ENCODE results near the gene NHSL2. TPM values are rescaled to one million over a fixed set of nuclear protein-coding genes. Genes with fewer than 3 reads are reported as not detected.

NHSL2 gene
- total and polyA plus RNA-seq, 3 experiments from 2014 or later = 0.51 to 17.8 (median 1.1) TPM

- no peak overlapping the region for H3K27ac Mint-ChIP-seq
- peaks cover 2 to 8% (median 6%) of the 10 kb centered on the region in 3 donors for H3K4me1 Mint-ChIP-seq
- no peaks in the 10 kb centered on the region for H3K9me3 ChIP-seq (ENCODE audit: low read length)
- H3K4me3 Mint-ChIP-seq = no peak overlapping the region
- ChIA-PET POLR2A (no interaction called here), CTCF (interaction anchor here (1.1 to 1.6 kb wide), 3 partner anchors 9 to 95 kb away, joined by 3 to 5 read pairs (median 4); no protein-coding TSS in a partner anchor)
- H3K27me3 Mint-ChIP-seq = peaks cover 0 to 6% of the 10 kb centered on the region in 2 donors
- no peak for DNase-seq
- H3K36me3 ChIP-seq (ENCODE audit: insufficient read depth, low read length) = no peaks in the 10 kb centered on the region
- no peaks in the 10 kb centered on the region for H3K27me3 ChIP-seq (ENCODE audit: insufficient read depth, low read length, poor library complexity, severe bottlenecking)
- no peaks in the 10 kb centered on the region for H3K36me3 Mint-ChIP-seq
- H3K4me1 ChIP-seq (ENCODE audit: insufficient read depth, low read length) = no peaks in the 10 kb centered on the region
- no peak overlapping the region for H3K27ac ChIP-seq (ENCODE audit: low read depth, low read length)
- H3K4me3 ChIP-seq (ENCODE audit: low read length) = no peak overlapping the region
- no peaks in the 10 kb centered on the region for H3K9me3 Mint-ChIP-seq
Observed at GRCh38 chrX:72031118-72031517, 120.5 kb downstream of the NHSL2 start.

GRCh38 chrX:72031634-72032033, 121.0 kb downstream of the NHSL2 start:
- Histone ChIP-seq H3K4me1 (ENCODE audit: insufficient read depth, low read length) (no peaks in the 10 kb centered on the region), H3K27ac (ENCODE audit: low read depth, low read length) (no peak overlapping the region), H3K9me3 (ENCODE audit: low read length) (no peaks in the 10 kb centered on the region), H3K4me3 (ENCODE audit: low read length) (no peak overlapping the region), H3K36me3 (ENCODE audit: insufficient read depth, low read length) (no peaks in the 10 kb centered on the region), H3K27me3 (ENCODE audit: insufficient read depth, low read length, poor library complexity, severe bottlenecking) (no peaks in the 10 kb centered on the region)
- Mint-ChIP-seq H3K36me3 (peaks cover 0 to 4% (median 2%) of the 10 kb centered on the region in 3 donors), H3K4me3 (no peak overlapping the region), H3K4me1 (peaks cover 1 to 3% (median 3%) of the 10 kb centered on the region in 3 donors), H3K27me3 (peaks cover 3 to 9% of the 10 kb centered on the region in 2 donors), H3K27ac (no peak overlapping the region), H3K9me3 (peaks cover 0 to 3% (median 2%) of the 10 kb centered on the region in 5 donors)
- POLR2A ChIA-PET = no interaction called here
- DNase-seq = no peak
- CTCF ChIA-PET = interaction anchor here (1.1 to 1.6 kb wide), 3 partner anchors 10 to 95 kb away, joined by 3 to 5 read pairs (median 4); no protein-coding TSS in a partner anchor

- ChIA-PET CTCF (no interaction called here), POLR2A (no interaction called here)
- Mint-ChIP-seq H3K27me3 (peaks cover 5 to 32% of the 10 kb centered on the region in 2 donors), H3K27ac (no peak overlapping the region), H3K4me3 (no peak overlapping the region), H3K9me3 (peaks cover 0 to 6% (median 5%) of the 10 kb centered on the region in 5 donors), H3K4me1 (peaks cover 0 to 4% (median 4%) of the 10 kb centered on the region in 3 donors), H3K36me3 (peaks cover 0 to 7% (median 2%) of the 10 kb centered on the region in 3 donors)
- Histone ChIP-seq H3K9me3 (ENCODE audit: low read length) (no peaks in the 10 kb centered on the region), H3K36me3 (ENCODE audit: insufficient read depth, low read length) (no peaks in the 10 kb centered on the region), H3K27me3 (ENCODE audit: insufficient read depth, low read length, poor library complexity, severe bottlenecking) (no peaks in the 10 kb centered on the region), H3K4me1 (ENCODE audit: insufficient read depth, low read length) (no peaks in the 10 kb centered on the region), H3K4me3 (ENCODE audit: low read length) (no peak overlapping the region), H3K27ac (ENCODE audit: low read depth, low read length) (no peak overlapping the region)
- no peak for DNase-seq
Observed at GRCh38 chrX:72037601-72038000, 127.0 kb downstream of the NHSL2 start.

- Histone ChIP-seq H3K4me1 (ENCODE audit: insufficient read depth, low read length) (no peaks in the 10 kb centered on the region), H3K9me3 (ENCODE audit: low read length) (no peaks in the 10 kb centered on the region), H3K4me3 (ENCODE audit: low read length) (no peak overlapping the region), H3K36me3 (ENCODE audit: insufficient read depth, low read length) (no peaks in the 10 kb centered on the region), H3K27ac (ENCODE audit: low read depth, low read length) (no peak overlapping the region), H3K27me3 (ENCODE audit: insufficient read depth, low read length, poor library complexity, severe bottlenecking) (no peaks in the 10 kb centered on the region)
- POLR2A ChIA-PET = no interaction called here
- H3K4me1 Mint-ChIP-seq = peaks cover 3 to 8% (median 4%) of the 10 kb centered on the region in 3 donors
- peaks cover 0 to 6% (median 5%) of the 10 kb centered on the region in 5 donors for H3K9me3 Mint-ChIP-seq
- H3K36me3 Mint-ChIP-seq = peaks cover 0 to 7% (median 2%) of the 10 kb centered on the region in 3 donors
- H3K4me3 Mint-ChIP-seq = no peak overlapping the region
- CTCF ChIA-PET = interaction anchor here (1.5 kb wide), 1 partner anchor 18 kb away, joined by 3 read pairs; no protein-coding TSS in a partner anchor
- DNase-seq = no peak
- no peak overlapping the region for H3K27ac Mint-ChIP-seq
- H3K27me3 Mint-ChIP-seq = peaks cover 5 to 32% of the 10 kb centered on the region in 2 donors
Observed at GRCh38 chrX:72038016-72038415, 127.4 kb downstream of the NHSL2 start.

- H3K36me3 ChIP-seq (ENCODE audit: insufficient read depth, low read length) = no peaks in the 10 kb centered on the region
- Mint-ChIP-seq H3K27me3 (peaks cover 5 to 32% of the 10 kb centered on the region in 2 donors), H3K36me3 (peaks cover 0 to 7% (median 2%) of the 10 kb centered on the region in 3 donors), H3K4me1 (peaks cover 4 to 10% (median 4%) of the 10 kb centered on the region in 3 donors), H3K27ac (no peak overlapping the region), H3K4me3 (no peak overlapping the region), H3K9me3 (peaks cover 0 to 6% (median 5%) of the 10 kb centered on the region in 5 donors)
- ChIA-PET CTCF (interaction anchor here (1.5 kb wide), 1 partner anchor 19 kb away, joined by 3 read pairs; no protein-coding TSS in a partner anchor), POLR2A (no interaction called here)
- H3K27ac ChIP-seq (ENCODE audit: low read depth, low read length) = no peak overlapping the region
- no peak for DNase-seq
- no peaks in the 10 kb centered on the region for H3K4me1 ChIP-seq (ENCODE audit: insufficient read depth, low read length)
- no peak overlapping the region for H3K4me3 ChIP-seq (ENCODE audit: low read length)
- H3K27me3 ChIP-seq (ENCODE audit: insufficient read depth, low read length, poor library complexity, severe bottlenecking) = no peaks in the 10 kb centered on the region
- H3K9me3 ChIP-seq (ENCODE audit: low read length) = no peaks in the 10 kb centered on the region
Observed at GRCh38 chrX:72038868-72039267, 128.2 kb downstream of the NHSL2 start.

GRCh38 chrX:72040506-72040905, 129.9 kb downstream of the NHSL2 start:
- H3K4me3 ChIP-seq (ENCODE audit: low read length) = no peak overlapping the region
- no peak for DNase-seq
- H3K27me3 ChIP-seq (ENCODE audit: insufficient read depth, low read length, poor library complexity, severe bottlenecking) = no peaks in the 10 kb centered on the region
- peaks cover 5 to 28% of the 10 kb centered on the region in 2 donors for H3K27me3 Mint-ChIP-seq
- H3K4me3 Mint-ChIP-seq = no peak overlapping the region
- no peaks in the 10 kb centered on the region for H3K4me1 ChIP-seq (ENCODE audit: insufficient read depth, low read length)
- no peak overlapping the region for H3K27ac Mint-ChIP-seq
- peaks cover 0 to 7% (median 2%) of the 10 kb centered on the region in 3 donors for H3K36me3 Mint-ChIP-seq
- ChIA-PET CTCF (no interaction called here), POLR2A (no interaction called here)
- no peak overlapping the region for H3K27ac ChIP-seq (ENCODE audit: low read depth, low read length)
- peaks cover 7 to 15% (median 8%) of the 10 kb centered on the region in 3 donors for H3K4me1 Mint-ChIP-seq
- peaks cover 0 to 6% (median 5%) of the 10 kb centered on the region in 5 donors for H3K9me3 Mint-ChIP-seq
- H3K9me3 ChIP-seq (ENCODE audit: low read length) = no peaks in the 10 kb centered on the region
- no peaks in the 10 kb centered on the region for H3K36me3 ChIP-seq (ENCODE audit: insufficient read depth, low read length)

- Histone ChIP-seq H3K9me3 (ENCODE audit: low read length) (no peaks in the 10 kb centered on the region), H3K4me3 (ENCODE audit: low read length) (no peak overlapping the region), H3K27ac (ENCODE audit: low read depth, low read length) (no peak overlapping the region), H3K4me1 (ENCODE audit: insufficient read depth, low read length) (peaks cover 6% of the 10 kb centered on the region), H3K36me3 (ENCODE audit: insufficient read depth, low read length) (no peaks in the 10 kb centered on the region), H3K27me3 (ENCODE audit: insufficient read depth, low read length, poor library complexity, severe bottlenecking) (no peaks in the 10 kb centered on the region)
- Mint-ChIP-seq H3K4me1 (peaks cover 12 to 21% (median 14%) of the 10 kb centered on the region in 3 donors), H3K36me3 (peaks cover 0 to 7% (median 2%) of the 10 kb centered on the region in 3 donors), H3K27me3 (peaks cover 5 to 28% of the 10 kb centered on the region in 2 donors), H3K4me3 (no peak overlapping the region), H3K27ac (no peak overlapping the region), H3K9me3 (peaks cover 0 to 6% (median 5%) of the 10 kb centered on the region in 5 donors)
- ChIA-PET POLR2A (no interaction called here), CTCF (interaction anchor here (1.7 kb wide), 1 partner anchor 19 kb away, joined by 4 read pairs; no protein-coding TSS in a partner anchor)
- no peak for DNase-seq
Observed at GRCh38 chrX:72041176-72041575, 130.5 kb downstream of the NHSL2 start.

Data from CD8-positive, alpha-beta memory T cell (primary cell).